Measurements from ENCODE around the gene TMPRSS5. TPM values are rescaled to one million over a fixed set of nuclear protein-coding genes. Genes with fewer than 3 reads are reported as not detected.

Gene TMPRSS5
- total RNA-seq, 1 donor from 2014 or later = 0.34 TPM

DNA sequence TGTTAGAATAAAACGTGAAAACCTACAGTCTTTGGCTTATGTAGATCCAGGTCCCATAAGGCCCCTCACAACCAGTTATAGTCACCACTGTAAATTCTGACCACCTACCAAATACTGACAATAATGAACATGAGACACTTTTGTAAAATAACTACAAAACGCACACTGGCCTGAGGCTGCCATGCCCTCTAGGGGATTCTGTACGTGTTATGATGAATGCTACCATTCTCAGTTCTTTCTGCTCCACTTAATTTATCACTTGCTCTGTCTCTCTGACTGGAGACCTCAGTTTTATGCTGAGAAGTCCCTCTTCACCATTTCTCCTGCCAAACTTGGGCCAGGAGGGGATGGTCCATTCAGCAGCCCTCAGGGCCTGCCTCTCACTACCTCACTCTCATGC is 18.7 kb upstream of the TMPRSS5 start:
- H3K79me2 ChIP-seq (ENCODE audit: insufficient read depth, low read length) = no peaks in the 10 kb centered on the region
- H3K4me3 Mint-ChIP-seq (ENCODE audit: unreplicated experiment) = no peak overlapping the region
- H3K9ac ChIP-seq (ENCODE audit: low read length) = no peak overlapping the region
- H3K27me3 ChIP-seq (ENCODE audit: insufficient read depth, low read length) = no peaks in the 10 kb centered on the region
- no peaks in the 10 kb centered on the region for H3K9me3 ChIP-seq (ENCODE audit: insufficient read depth, low read depth, low read length)
- no peak for TF ChIP-seq CTCF (IDR thresholded peaks at IDR 0.05; ENCODE audit: insufficient read depth, low read depth, low read length)
- TF ChIP-seq EZH2 (IDR thresholded peaks at IDR 0.05; ENCODE audit: insufficient read depth, low read length) = no peak
- H3K4me1 Mint-ChIP-seq (ENCODE audit: low read depth, unreplicated experiment) = peaks cover 12% of the 10 kb centered on the region
- H3K4me1 ChIP-seq (ENCODE audit: insufficient read depth, low read length) = peaks cover 10% of the 10 kb centered on the region
- H3K36me3 Mint-ChIP-seq (ENCODE audit: low read depth, unreplicated experiment) = peaks cover under 1% of the 10 kb centered on the region
- H3K27ac Mint-ChIP-seq (ENCODE audit: unreplicated experiment) = no peak overlapping the region
- no peak overlapping the region for H3K27ac ChIP-seq (ENCODE audit: low read depth, low read length)
- peaks cover 2% of the 10 kb centered on the region for H3K9me3 Mint-ChIP-seq (ENCODE audit: unreplicated experiment)
- no peaks in the 10 kb centered on the region for H3K27me3 Mint-ChIP-seq (ENCODE audit: low read depth, unreplicated experiment)
- no peak for FAIRE-seq
- no peaks in the 10 kb centered on the region for H3K36me3 ChIP-seq (ENCODE audit: insufficient read depth, low read length)
- no peak overlapping the region for H3K4me2 ChIP-seq (ENCODE audit: low read length)
- no peak overlapping the region for H3K4me3 ChIP-seq (ENCODE audit: insufficient read depth, low read depth, low read length)
- no peaks in the 10 kb centered on the region for H4K20me1 ChIP-seq (ENCODE audit: insufficient read depth, low read length)
- H2AFZ ChIP-seq (ENCODE audit: low read depth, low read length) = no peak overlapping the region
- DNase-seq (ENCODE audit: low read depth) = no peak

GRCh38 chr11:113723787-113724186 is 17.7 kb upstream of the TMPRSS5 start:
- no peak for FAIRE-seq
- no peaks in the 10 kb centered on the region for H3K9me3 ChIP-seq (ENCODE audit: insufficient read depth, low read depth, low read length)
- no peaks in the 10 kb centered on the region for H3K27me3 Mint-ChIP-seq (ENCODE audit: low read depth, unreplicated experiment)

More at GRCh38 chr11:113723787-113724186, 17.7 kb upstream of the TMPRSS5 start:
- no peak for DNase-seq (ENCODE audit: low read depth)
- peaks cover 2% of the 10 kb centered on the region for H3K4me1 ChIP-seq (ENCODE audit: insufficient read depth, low read length)
- no peak overlapping the region for H3K4me2 ChIP-seq (ENCODE audit: low read length)
- no peaks in the 10 kb centered on the region for H3K27me3 ChIP-seq (ENCODE audit: insufficient read depth, low read length)
- TF ChIP-seq CTCF (IDR thresholded peaks at IDR 0.05; ENCODE audit: insufficient read depth, low read depth, low read length) (no peak), EZH2 (IDR thresholded peaks at IDR 0.05; ENCODE audit: insufficient read depth, low read length) (no peak)
- H3K79me2 ChIP-seq (ENCODE audit: insufficient read depth, low read length) = no peaks in the 10 kb centered on the region
- Mint-ChIP-seq H3K9me3 (ENCODE audit: unreplicated experiment) (peaks cover 3% of the 10 kb centered on the region), H3K4me3 (ENCODE audit: unreplicated experiment) (no peak overlapping the region), H3K36me3 (ENCODE audit: low read depth, unreplicated experiment) (peaks cover 4% of the 10 kb centered on the region), H3K4me1 (ENCODE audit: low read depth, unreplicated experiment) (peaks cover 5% of the 10 kb centered on the region), H3K27ac (ENCODE audit: unreplicated experiment) (no peak overlapping the region)
- no peak overlapping the region for H3K27ac ChIP-seq (ENCODE audit: low read depth, low read length)
- H4K20me1 ChIP-seq (ENCODE audit: insufficient read depth, low read length) = no peaks in the 10 kb centered on the region
- no peaks in the 10 kb centered on the region for H3K36me3 ChIP-seq (ENCODE audit: insufficient read depth, low read length)
- H3K4me3 ChIP-seq (ENCODE audit: insufficient read depth, low read depth, low read length) = no peak overlapping the region
- no peak overlapping the region for H3K9ac ChIP-seq (ENCODE audit: low read length)
- no peak overlapping the region for H2AFZ ChIP-seq (ENCODE audit: low read depth, low read length)
